Activated CD4-positive, alpha-beta T cell treated with anti-CD3 and anti-CD28 coated beads for 4 hours (primary cell): ENCODE data around the gene TNS3.
"Not testable (repeated sequence)": the region's sequence is repeated elsewhere in the genome, so short reads cannot be mapped to it uniquely, and the experiment has no call there.

Experiments
- DNase-seq, 2 donors: peaks; one replicate each; pipeline ENCODE4 v3.0.0-alpha.2; 2020

The TNS3 gene

GRCh38 chr7:47602272-47603004, 20.5 kb upstream of the TNS3 start:
- no peak for DNase-seq

DNA sequence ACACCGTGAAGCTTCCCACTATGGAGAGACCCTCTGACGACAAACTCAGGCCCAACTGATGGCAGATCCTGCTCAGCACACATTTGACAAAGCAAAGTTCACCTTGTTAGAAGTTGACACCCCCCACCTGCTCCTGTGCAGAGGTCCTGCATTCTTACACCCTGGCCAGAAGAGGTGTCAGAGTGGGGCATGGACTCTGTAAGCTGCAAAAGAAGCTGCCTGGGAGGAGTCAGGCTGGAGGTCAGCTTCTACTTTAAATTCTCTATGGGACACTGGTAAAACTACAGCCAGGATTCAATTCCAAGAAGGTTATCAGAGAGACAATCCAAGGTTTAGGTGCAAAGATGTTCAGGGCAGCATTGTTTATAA, 20.0 kb upstream of the TNS3 start:
- DNase-seq = no peak

GRCh38 chr7:47601119-47601880, 19.4 kb upstream of the TNS3 start:
- no peak for DNase-seq

DNA sequence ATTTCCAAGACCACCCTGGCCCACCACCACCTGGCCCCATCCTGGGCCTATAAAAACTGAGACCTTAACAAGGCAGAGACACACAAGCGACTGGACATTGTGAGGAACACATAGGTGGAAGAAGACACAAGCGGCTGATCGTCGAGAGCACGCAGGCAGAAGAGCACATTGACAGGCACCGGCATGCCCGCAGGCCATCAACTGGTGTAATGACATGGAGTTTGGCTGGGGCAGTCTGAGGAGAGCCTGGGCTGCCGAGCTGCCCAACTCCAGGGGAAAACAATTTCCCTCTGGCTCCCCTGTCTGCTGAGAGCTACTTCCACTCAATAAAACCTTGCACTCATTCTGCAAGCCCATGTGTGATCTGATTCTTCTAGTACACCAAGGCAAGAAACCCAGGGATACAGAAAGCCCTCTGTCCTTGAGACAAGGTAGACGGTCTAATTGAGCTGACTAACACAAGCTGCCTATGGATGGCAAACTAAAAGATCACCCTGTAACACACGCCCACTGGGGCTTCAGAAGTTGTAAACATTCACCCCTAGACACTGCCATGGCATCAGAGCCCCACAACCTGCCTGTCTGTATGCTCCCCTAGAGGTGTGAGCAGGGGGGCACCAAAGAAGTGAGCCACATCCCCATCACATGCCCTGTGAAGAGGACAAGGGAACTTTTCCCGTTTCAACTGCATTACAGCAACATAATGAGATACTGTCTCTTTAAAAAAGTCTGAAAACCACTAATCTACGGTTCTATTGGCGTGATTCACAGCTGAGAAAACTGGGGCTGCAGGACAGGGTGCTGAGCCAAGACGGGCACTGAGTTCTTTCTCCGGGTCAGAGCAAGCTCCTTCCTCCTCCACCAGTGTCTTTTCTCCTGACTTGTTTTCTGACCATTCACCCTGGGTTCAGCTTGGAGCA, 18.5 kb upstream of the TNS3 start:
- no peak for DNase-seq

- DNase-seq = no peak
Measured at GRCh38 chr7:47597379-47597778, 15.5 kb upstream of the TNS3 start.

- no peak for DNase-seq
Measured at GRCh38 chr7:47596502-47597202, 14.7 kb upstream of the TNS3 start.

DNA sequence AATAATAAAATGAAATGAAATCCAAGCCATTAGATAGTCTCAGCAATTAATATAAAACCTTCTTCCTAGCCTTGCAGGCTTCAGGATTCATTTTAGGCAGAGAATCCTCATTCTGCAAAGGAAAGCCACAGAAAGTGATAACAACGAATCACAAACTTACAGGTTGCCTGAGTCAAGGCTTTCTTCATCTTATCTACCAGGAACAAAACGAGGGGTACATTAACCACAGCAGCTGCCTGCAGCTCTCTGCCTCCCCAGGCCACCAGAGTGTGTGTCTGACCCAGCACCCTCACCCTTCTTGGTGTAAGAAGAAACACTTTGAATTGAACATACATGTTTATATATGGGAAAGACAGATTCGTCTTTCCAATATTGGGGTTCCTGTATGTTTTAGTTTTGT, 12.5 kb upstream of the TNS3 start:
- no peak for DNase-seq

- DNase-seq = no peak
Measured at GRCh38 chr7:47591655-47592572, 10.0 kb upstream of the TNS3 start.

DNA sequence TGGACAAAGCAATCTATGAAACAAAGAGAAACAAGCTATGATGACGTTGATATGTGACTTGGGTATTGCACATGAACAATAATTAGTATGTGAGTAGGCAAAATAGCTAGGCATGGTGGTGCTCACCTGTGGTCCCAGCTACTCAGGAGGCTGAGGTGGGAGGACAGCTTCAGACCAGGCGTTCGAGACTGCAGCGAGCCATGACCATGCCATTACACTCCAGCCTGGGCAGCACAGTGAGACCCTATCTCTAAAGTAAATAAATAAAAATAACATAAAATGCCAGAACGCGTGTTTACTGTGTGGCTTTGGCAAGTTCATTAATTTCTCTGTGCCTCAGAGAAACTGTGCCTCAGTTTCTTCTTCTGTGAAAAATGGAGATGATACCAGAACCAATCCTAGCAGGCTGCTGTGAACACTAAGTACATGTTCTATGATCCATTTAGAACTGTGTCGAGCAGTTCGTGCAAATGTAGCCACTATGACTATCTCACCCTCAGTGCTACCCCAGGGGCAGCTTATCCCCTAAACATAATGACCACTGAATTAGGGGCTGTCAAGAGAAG, 9.3 kb upstream of the TNS3 start:
- no peak for DNase-seq

- not testable (repeated sequence) for DNase-seq
Measured at GRCh38 chr7:47590215-47590614, 8.3 kb upstream of the TNS3 start.

GRCh38 chr7:47588704-47589225, 6.9 kb upstream of the TNS3 start:
- no peak for DNase-seq

DNA sequence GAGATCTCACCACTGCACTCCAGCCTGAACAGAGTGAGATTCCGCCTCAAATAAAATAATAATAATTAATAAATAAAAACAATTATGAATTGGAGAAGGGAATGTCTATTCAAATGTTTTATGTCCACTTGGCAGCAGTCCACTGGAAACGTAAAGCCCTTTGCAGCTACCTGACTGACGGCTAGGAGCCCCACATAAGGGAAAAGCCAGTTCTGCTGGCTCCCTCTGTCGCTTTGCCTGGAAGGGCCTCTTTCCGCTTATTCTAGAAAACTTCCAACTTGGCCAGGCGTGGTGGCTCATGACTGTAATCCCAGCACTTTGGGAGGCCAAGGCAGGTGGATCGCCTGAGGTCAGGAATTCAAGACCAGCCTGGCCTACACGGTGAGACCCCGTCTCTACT, 6.1 kb upstream of the TNS3 start:
- no peak for DNase-seq

DNA sequence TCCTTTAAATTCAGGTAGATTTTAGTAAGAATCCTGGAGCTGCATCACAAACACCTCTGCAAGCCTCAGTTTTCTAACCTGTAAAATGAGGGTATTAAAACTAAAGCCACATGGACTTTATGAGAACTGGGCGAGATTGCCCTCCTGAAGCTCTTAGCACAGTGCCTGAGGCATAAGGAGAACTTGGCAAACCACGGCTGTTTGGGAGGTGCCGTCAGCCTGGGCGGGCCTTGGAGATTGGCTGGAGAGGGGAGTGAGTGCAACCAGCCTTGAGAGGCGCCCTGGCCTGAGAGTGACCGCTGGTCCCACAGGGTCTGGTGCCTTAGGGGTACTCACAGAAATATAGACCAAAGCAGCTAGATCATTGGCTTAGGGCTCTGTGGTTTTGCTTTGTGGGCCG, 5.4 kb upstream of the TNS3 start:
- no peak for DNase-seq

GRCh38 chr7:47586925-47587324, 5.0 kb upstream of the TNS3 start:
- no peak for DNase-seq

DNA sequence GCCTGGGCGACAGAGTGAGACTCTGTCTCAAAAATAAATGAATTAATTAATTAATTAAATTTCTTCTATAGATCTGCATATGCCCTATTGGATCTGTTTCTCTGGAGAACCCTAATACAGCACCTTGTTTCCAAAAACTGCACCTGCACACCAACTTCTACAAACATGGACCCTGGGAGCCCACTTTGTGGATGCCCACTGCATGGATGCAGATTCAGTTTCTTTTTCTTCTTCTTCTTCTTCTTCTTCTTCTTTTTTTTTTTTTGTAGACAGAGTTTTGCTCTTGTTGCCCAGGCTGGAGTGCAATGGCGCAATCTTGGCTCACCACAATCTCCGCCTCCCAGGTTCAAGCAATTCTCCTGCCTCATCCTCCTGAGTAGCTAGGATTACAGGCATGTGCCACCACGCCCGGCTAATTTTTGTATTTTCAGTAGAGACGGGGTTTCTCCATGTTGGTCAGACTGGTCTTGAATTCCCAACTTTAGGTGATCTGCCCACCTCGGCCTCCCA, 4.3 kb upstream of the TNS3 start:
- DNase-seq = not testable (repeated sequence)

GRCh38 chr7:47584536-47584895, 2.6 kb upstream of the TNS3 start:
- no peak for DNase-seq

DNA sequence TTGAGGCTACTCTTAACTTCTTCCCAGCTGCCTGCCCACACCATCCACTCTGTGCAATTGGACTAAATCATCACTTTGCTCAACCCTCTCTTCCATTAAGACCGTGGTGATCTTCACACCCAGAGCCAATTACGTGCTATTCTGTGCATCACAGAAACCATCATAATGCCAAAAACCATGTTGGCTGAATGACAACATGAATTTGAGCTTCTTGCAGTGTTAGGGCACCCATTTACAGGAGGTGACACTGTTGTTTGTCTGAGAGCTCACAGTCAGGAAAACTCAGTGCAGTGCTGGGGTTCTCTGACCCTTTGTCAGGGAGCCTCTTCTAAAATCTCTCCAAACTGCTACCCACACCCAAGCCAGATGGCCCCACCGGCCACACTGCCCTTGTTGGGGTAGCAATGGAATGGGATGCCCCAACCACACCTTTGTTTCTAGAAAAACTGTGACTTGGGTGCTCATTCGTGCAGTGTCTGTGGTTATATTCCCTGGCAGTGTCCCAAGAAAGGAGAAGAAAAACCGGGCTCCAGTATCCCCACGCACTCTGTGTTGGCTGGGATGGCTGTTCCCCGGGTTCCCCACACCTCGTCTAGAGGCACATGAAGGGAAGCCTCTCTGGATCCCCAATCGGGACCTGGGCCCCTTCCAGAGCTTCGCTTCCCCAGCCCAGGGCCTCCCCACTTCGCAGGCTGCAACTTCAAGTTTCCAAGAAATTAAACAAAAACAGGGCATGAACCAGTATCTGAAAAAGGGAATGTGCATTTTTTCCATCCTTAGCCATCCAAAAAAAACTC, 2.0 kb upstream of the TNS3 start:
- no peak for DNase-seq

DNA sequence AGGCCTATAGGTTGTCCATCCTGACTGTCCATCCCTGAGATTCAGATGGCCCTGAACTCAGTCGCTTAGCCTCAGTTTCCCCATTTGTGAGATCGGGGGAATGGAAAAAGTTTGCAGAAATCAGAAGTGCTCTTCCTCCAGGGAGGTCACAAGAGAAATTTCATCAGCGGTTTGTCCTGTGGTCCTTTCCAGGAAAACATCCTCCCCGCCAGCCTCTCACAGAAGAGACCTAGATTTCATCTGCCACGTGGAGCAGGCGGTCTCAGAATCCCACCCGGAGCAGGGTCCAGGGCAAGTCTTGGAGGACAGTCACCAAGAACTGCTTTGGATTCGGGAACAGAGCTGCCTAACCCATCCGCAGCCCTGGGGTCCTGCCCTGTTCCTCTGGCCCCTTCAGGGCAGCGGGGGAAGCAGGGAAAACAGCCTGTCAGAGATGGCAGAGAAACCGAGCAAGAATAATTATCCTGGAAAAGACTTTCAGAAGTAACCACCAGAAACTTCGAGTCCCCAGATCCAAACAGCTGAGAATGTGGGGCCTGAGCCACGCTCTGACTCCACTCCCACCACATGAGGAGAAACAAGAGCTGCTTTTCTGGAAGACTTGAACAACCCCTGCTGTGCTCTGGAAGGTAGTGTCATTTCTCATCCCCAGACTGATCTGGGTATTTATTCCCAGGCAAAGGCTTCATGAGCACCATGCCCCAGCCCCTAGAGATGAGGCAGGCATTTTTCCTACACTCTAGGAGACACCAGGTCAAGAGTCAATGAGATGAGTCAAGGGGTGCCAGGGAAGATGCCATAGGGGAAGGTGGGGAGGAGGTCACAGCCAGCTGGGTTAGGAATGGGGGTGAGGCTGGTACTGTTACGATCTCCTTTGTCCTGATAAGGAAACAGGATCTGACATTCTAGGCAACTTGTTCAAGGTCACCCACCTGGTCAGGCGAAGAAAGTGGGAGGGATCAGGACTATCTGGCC, 1.1 kb upstream of the TNS3 start:
- DNase-seq = no peak

- no peak for DNase-seq
Measured at GRCh38 chr7:47581438-47581803, 490 bp downstream of the TNS3 start.
